ENCODE results near the gene CACNA1C. TPM values are rescaled to one million over a fixed set of nuclear protein-coding genes. Genes with fewer than 3 reads are reported as not detected.

Gene CACNA1C
- polyA plus RNA-seq, 1 of the 3 experiments (the other 2 are of a cell fraction) = 1.5 TPM

GRCh38 chr12:2618291-2618995 lies 565.7 kb downstream of the CACNA1C start (continued):
- TF ChIP-seq USF2 (IDR thresholded peaks at IDR 0.05; ENCODE audit: borderline replicate concordance, low read depth, low read length) (no peak), EP300 (IDR thresholded peaks at IDR 0.05; ENCODE audit: borderline replicate concordance in 1 of 2, low read depth in 1 of 2, low read length in 1 of 2) (no peak), TAF1 (IDR thresholded peaks at IDR 0.05; ENCODE audit: borderline replicate concordance, low read depth, low read length) (no peak), REST (IDR thresholded peaks at IDR 0.05; ENCODE audit: low read depth, low read length) (no peak)
- TF ChIP-seq, protein P1, sequence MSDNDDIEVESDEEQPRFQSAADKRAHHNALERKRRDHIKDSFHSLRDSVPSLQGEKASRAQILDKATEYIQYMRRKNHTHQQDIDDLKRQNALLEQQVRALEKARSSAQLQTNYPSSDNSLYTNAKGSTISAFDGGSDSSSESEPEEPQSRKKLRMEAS (IDR thresholded peaks at IDR 0.05; ENCODE audit: low read depth) = no peak

DNA sequence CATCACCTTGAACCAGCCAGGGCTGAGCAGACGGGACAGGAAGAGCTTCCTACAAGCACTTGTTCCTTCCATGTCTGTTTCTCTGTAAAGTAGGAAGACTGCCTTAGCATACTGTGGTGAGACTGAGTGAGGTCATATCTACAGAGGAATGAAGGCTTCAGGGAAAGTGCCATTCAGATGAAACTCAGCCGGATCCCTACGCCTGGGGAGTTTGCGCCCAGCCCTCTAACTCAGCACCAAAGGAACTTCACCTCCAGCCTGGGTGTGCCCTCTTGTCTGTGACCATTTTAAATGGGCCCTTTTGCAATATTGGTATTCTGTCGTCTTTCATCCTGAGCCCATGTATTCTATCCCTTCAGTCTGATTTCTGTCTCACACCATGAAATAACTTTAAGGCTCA lies 566.3 kb downstream of the CACNA1C start:
- DNase-seq = no peak
- 93% methylated on average over 2 of the region's 5 CpGs for WGBS (ENCODE audit: low lambda C conversion rate)

More for the DNA sequence above, 566.3 kb downstream of the CACNA1C start:
- Histone ChIP-seq H3K4me1 (ENCODE audit: control insufficient read depth in 1 of 2, insufficient read depth in 2 of 2, low read depth in 1 of 2, low read length in 1 of 2) (peaks cover 0 to 2% of the 10 kb centered on the region in 2 experiments; a peak in 1 of 4 replicates), H3K9me3 (no peaks in the 10 kb centered on the region), H3F3A (replicated peaks; ENCODE audit: insufficient read depth) (peaks cover 3% of the 10 kb centered on the region), H3K27me3 (ENCODE audit: insufficient read depth) (no peaks in the 10 kb centered on the region), H3K36me3 (replicated peaks in 1 of 2; ENCODE audit: control insufficient read depth in 1 of 2, insufficient read depth in 2 of 2, low read length in 1 of 2) (no peaks in the 10 kb centered on the region), H4K20me1 (ENCODE audit: insufficient read depth) (no peaks in the 10 kb centered on the region), H3K27ac (ENCODE audit: low read depth in 2 of 2, low read length in 1 of 2) (no peak overlapping the region), H3K9ac (no peak overlapping the region), H3K4me3 (ENCODE audit: low read depth in 2 of 2, low read length in 1 of 2) (no peak overlapping the region), H3K4me2 (no peak overlapping the region), H3K9me2 (no peaks in the 10 kb centered on the region), H2AFZ (ENCODE audit: low read depth) (no peak overlapping the region), H3K79me2 (ENCODE audit: insufficient read depth) (no peaks in the 10 kb centered on the region)
- ChIA-PET CTCF (no interaction called here), POLR2A (no interaction called here)
- no peak for TF ChIP-seq NFIC (IDR thresholded peaks at IDR 0.05; ENCODE audit: borderline replicate concordance)
- TF ChIP-seq RCOR1 (IDR thresholded peaks at IDR 0.05; ENCODE audit: low read length) = no peak
- no peak for TF ChIP-seq EZH2phosphoT487 (IDR thresholded peaks at IDR 0.05; ENCODE audit: borderline replicate concordance, low read depth)
- TF ChIP-seq ELF1 (IDR thresholded peaks at IDR 0.05) = no peak
- TF ChIP-seq RAD21 (IDR thresholded peaks at IDR 0.05; ENCODE audit: low read length) = no peak
- TF ChIP-seq CHD2 (IDR thresholded peaks at IDR 0.05; ENCODE audit: low read length, partially characterized antibody) = no peak
- no peak for TF ChIP-seq TEAD4 (IDR thresholded peaks at IDR 0.05; ENCODE audit: borderline replicate concordance, insufficient read depth)
- TF ChIP-seq TAF1 (IDR thresholded peaks at IDR 0.05; ENCODE audit: borderline replicate concordance, low read depth, low read length) = no peak
- TF ChIP-seq YY1 (IDR thresholded peaks at IDR 0.05; ENCODE audit: low read depth) = no peak
- TF ChIP-seq GABPA (IDR thresholded peaks at IDR 0.05; ENCODE audit: low read depth) = no peak
